Posterior cingulate gyrus (tissue), 11 donors: ENCODE measurements around the gene RANBP6.
"Not testable (repeated sequence)": the region's sequence is repeated elsewhere in the genome, so short reads cannot be mapped to it uniquely, and the experiment has no call there.

Experiments used
- DNase-seq, 10 donors: peaks; one replicate each; pipeline versions ENCODE4 v3.0.0 to v3.0.0-alpha.2; 2020 to 2021; ENCODE audit warnings: mixed read lengths in 3 of 10
- intact Hi-C: fragments of 100-400 bp; cut with DNase I; formaldehyde crosslinking; loops from one replicate; pipeline ENCODE4 v1.15.1; 2023

RANBP6 gene

DNA sequence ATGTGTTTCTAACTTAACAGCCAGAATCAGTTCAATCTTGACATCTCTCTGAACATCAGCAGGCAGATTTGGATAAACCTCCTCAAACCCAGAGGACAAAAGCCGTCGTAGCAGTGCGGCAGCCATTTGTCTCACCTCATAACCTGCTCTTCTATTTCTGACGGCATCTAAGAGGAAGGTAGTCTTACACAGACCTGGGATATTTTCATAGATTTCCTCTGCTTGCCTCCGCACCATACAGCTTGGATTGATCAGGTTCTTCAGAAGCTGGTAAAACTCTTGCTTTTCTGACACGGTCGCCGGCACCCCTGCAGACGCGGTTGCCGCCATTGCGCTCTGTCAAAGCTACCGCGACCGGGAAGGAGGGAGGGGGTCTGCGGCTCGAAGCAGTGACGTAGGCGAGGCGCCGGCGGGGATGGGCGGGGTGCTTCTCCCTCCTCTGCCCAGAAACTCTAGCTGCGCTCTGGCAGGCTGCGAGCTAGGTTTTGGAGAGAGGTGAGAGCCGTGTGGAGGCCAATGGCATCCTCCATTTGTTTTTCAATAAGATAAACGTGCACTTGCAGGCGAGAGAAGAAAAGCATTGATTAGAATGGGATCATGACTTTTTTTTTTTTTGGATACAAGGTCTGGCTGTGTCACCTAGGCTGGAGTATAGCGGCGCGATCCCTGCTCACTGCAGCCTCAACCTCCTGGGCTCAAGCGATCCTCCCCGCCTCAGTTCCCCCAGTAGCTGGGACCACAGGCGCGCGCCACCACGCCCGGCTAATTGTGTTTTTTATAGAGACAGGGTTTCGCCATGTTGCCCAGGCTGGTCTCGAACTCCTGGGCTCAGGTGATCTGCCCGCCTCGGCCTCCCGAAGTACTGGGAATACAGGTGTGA, at the start of gene RANBP6:
Gene RANBP6 (minus strand): TSS at position 347 of the 880 bp plus-strand sequence. CDS start 17 bp downstream, at position 330.
- intact Hi-C loops: loop anchor here (10.0 kb wide), 1 partner anchor 181 kb away; the partner anchor contains the start of gene ERMP1
- peak; percentile 91 to 99 (median 94) for DNase-seq

GRCh38 chr9:6063146-6063545, 47.7 kb upstream of the RANBP6 start:
- intact Hi-C loops, DNase-seq: not testable (repeated sequence)

- intact Hi-C loops: loop anchor here (2.0 kb wide), 1 partner anchor 251 kb away; no protein-coding TSS in a partner anchor
Measured at GRCh38 chr9:6055666-6056065, 40.2 kb upstream of the RANBP6 start.

GRCh38 chr9:6055216-6055615, 39.8 kb upstream of the RANBP6 start:
- DNase-seq: no peak
- intact Hi-C loops: loop anchor here (2.0 kb wide), 1 partner anchor 252 kb away; no protein-coding TSS in a partner anchor

More at GRCh38 chr9:6055666-6056065, 40.2 kb upstream of the RANBP6 start:
- DNase-seq: no peak

DNA sequence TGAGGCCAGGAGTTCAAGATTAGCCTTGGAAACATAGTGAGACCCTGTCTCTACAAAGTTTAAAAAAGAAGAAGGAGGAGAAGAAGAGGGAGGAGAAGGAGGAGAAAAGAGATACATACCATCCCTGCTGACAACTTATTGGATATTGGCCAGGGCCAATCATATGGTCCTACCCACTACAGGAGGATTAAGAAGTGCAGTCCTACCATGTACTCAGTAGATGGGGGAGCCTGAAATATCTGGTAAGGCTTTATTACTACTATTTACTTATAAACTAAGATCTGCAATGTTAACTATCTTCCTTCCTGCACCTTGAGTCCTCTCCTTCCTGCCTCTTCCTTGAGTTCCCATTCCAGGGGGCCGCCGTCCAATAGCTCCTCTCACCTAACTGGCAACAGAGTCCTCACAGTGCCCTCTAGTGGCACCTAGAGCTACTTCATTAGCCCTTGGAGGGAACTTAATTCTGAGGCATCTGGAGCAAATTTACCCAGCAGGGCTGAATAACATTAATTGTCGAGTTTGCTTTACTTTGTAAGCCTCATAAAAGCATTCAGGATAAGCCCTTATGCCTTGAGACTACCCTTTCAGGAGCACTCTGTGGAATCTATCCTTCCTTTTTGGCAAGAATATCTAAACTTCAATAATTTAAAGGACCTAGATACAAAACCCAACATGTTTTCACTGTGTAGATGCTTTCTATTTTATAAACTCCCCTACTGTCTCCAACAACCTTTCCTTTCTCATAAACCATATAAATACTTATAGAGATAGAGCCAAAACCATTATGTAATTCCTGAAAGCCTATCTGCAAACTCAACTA, 39.1 kb upstream of the RANBP6 start:
- DNase-seq: peak in 5 of 10 donors; percentile 31 to 67 (median 50)
- intact Hi-C loops: loop anchor here (1.0 to 2.0 kb wide), 2 partner anchors 168 to 252 kb away; no protein-coding TSS in a partner anchor

- DNase-seq: no peak
- intact Hi-C loops: no loop called here
Measured at GRCh38 chr9:6052293-6052919, 37.0 kb upstream of the RANBP6 start.

DNA sequence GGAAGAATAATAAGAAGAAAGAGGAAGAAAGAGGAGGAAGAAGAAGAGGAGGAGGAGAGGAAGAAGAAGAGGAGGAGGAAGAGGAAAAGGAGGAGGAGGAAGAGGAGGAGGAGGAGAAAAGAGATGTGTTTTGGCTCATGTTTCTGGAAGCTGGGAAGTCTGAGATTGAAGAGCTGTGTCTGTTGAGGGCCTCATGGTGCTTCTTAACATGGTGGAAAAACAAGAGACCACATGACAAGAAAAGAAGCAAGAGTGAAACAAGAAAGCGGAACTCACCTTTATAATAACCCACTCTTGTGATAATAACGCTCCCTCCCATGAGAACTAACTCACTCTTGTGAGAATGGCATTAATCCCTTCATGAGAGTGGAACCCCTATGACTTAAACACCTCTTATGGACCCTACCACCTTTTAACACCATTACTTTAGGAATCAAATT, 36.1 kb upstream of the RANBP6 start:
- no peak for DNase-seq
- intact Hi-C loops: no loop called here

DNA sequence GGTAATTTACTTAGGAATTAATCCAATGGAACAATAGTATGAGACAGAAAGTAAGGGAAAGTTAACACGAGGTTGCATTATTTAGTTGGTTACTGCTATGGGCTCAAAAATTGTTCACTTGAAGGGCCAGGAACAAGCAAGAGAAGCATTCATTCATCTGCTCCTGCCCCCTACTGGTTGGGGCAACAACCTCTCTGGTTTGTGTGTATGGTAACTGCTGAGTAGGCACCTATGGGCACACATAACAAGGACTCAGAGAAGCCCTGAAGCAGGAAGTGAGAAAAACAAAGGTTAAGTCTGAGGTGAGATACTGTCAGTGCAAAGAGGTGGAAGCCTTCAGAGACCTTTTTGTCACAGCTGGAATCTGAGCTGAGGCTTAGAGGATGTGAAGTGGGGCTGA, 34.4 kb upstream of the RANBP6 start:
- intact Hi-C loops: no loop called here
- no peak for DNase-seq

- no peak for DNase-seq
- intact Hi-C loops: no loop called here
Measured at GRCh38 chr9:6048039-6048438, 32.6 kb upstream of the RANBP6 start.

- DNase-seq: no peak
- intact Hi-C loops: no loop called here
Measured at GRCh38 chr9:6047020-6047419, 31.6 kb upstream of the RANBP6 start.

- intact Hi-C loops: no loop called here
- DNase-seq: no peak
Measured at GRCh38 chr9:6045364-6045763, 29.9 kb upstream of the RANBP6 start.

GRCh38 chr9:6040077-6040476, 24.7 kb upstream of the RANBP6 start:
- DNase-seq: no peak
- intact Hi-C loops: no loop called here

- no peak for DNase-seq
- intact Hi-C loops: no loop called here
Measured at GRCh38 chr9:6036391-6036790, 21.0 kb upstream of the RANBP6 start.

GRCh38 chr9:6034954-6035353, 19.5 kb upstream of the RANBP6 start:
- intact Hi-C loops: no loop called here
- no peak for DNase-seq

DNA sequence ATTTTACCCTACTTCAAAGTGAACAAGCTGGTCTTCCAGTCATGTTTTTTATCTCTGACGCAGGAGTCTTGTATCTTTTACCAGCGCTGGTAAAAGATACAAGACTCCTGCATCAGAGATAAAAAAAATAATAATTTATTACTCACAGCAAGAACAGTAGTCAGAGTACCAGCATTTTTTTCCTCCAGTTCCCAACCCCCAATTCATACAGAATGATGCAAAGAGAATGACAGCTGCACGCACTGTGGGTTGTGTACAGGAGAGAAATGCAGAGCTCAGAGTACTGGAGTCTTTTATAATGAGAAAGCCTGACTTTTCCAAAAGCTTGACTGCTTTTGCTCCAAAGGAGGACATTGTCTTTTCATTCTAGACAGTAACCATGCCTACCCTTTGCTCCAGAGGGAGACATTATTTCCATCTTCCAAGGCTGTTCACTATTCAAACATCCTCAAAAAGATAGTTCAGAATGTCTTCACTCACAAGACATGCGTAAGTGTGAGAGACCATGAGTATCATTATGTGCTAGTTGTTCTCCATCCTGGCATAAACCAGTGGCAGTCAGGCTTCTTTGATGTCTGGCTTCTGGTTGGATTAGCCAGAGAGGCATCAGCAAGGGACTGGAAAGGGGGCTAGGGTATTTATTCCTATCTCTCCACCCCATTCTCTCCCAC, 14.3 kb upstream of the RANBP6 start:
- intact Hi-C loops: no loop called here
- DNase-seq: no peak

GRCh38 chr9:6024035-6024554, 8.7 kb upstream of the RANBP6 start:
- no peak for DNase-seq
- intact Hi-C loops: no loop called here

DNA sequence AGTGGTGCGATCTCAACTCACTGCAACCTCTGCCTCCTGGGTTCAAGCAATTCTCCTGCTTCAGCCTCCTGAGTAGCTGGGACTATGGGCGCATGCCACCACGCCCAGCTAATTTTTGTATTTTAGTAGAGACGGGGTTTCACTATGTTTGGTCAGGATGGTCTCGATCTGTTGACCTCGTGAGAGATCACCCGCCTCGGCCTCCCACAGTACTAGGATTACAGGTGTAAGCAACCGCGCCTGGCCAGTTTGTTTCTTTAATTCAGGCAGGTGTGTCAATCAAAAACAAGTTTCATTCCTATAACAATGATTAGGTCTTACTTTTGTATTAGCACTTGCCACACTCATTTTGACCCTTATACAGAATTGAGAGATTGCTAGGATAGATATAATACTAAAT, 1.6 kb upstream of the RANBP6 start:
- DNase-seq: not testable (repeated sequence)
- intact Hi-C loops: loop anchor here (10.0 kb wide), 1 partner anchor 182 kb away; the partner anchor contains the start of gene ERMP1

DNA sequence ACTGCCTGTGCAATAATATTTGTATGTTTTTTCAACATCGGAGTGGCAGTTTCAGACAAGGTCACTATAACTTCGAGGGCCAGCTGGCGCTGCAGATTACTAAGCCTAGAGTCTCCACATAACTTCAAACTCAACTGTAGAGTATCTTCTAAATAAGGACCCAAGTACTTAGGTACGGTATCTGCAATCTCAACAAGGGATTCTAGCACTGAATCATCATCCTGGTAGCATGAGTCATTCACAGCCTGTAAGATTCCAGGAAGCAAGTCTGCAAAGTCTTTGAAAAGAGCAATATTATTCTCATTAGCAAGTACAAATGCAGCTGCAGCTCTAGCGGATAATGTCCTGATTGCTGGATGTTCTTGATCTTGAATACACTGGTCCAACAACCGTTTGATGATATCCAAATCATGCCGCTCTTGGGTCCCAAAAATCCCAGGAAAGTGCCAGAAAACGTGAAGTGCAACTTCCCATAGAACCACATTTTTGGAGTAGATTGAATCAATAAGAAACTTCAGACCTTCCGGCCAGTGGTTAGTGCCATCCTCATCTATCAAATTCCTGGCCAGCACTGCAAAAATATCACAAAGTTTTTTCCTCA, 654 bp downstream of the RANBP6 start:
- DNase-seq: no peak
- intact Hi-C loops: loop anchor here (10.0 kb wide), 1 partner anchor 180 kb away; the partner anchor contains the start of gene ERMP1
